Activated naive CD8-positive, alpha-beta T cell treated with anti-CD3 and anti-CD28 coated beads, Interleukin-2, amount 50 U/mL, for 24 hours (primary cell): ENCODE data around the gene CCS.
A peak's percentile ranks its signal among the peaks of the same experiment; 100 is the strongest.
"Not testable (repeated sequence)": the region's sequence is repeated elsewhere in the genome, so short reads cannot be mapped to it uniquely, and the experiment has no call there.

Source experiments
- ATAC-seq: fragments of 150-1000 bp; cut with Tn5 transposase; one replicate; pipeline ENCODE4 v1.10.0; 2021
- DNase-seq: peaks from one replicate; pipeline ENCODE4 v3.0.0; 2021
- H3K27ac Mint-ChIP-seq: one replicate; pipeline ENCODE4 v1.8.0; 2021; ENCODE audit warnings: mild to moderate bottlenecking, mixed read lengths
- H3K27me3 Mint-ChIP-seq: one replicate; pipeline ENCODE4 v1.8.0; 2021; ENCODE audit warnings: mixed read lengths
- H3K36me3 Mint-ChIP-seq: one replicate; pipeline ENCODE4 v1.8.0; 2021; ENCODE audit warnings: low read depth, mixed read lengths
- H3K4me1 Mint-ChIP-seq: one replicate; pipeline ENCODE4 v1.8.0; 2021; ENCODE audit warnings: mixed read lengths
- H3K4me3 Mint-ChIP-seq: one replicate; pipeline ENCODE4 v1.8.0; 2021; ENCODE audit warnings: mild to moderate bottlenecking, moderate library complexity, mixed read lengths
- H3K9me3 Mint-ChIP-seq: one replicate; pipeline ENCODE4 v1.8.0; 2021; ENCODE audit warnings: mixed read lengths

The CCS gene

DNA sequence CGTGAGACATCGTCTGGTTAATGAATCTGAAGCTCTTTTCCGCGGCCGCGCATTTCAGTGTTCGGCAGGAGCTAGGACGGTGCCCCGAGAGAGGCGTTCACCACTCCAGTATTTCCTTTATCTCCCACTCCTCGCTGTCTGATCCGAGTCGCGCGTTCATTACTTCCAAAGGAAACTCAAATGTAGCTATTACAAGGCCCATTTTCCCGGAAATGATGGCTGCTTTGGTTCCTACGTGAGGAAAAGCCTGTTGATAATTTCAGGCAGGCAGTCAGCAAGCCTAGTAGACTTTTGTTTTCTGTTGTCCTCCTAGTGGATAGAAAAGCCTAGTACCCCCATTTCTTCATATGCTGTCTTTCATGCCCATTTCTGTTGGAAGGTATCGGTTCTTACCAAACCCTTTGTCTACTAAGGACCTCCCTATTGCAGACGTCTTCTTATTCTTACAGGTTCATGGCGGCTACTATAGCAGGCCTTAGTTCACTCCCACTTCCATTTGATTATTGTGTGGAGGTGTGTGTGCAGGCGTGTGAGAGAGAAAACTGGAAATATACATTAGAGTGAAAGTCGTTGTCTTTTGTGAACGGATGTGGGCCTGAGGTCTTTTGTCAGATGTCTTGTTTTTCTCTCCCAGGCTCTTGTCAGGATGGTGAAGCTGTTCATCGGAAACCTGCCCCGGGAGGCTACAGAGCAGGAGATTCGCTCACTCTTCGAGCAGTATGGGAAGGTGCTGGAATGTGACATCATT is 46.3 kb downstream of the CCS start:
- Mint-ChIP-seq H3K4me1 (peaks cover 76% of the 10 kb centered on the region), H3K27ac (peak overlapping the region; percentile 93), H3K36me3 (peaks cover 74% of the 10 kb centered on the region), H3K4me3 (peak overlapping the region; percentile 85), H3K9me3 (no peaks in the 10 kb centered on the region), H3K27me3 (no peaks in the 10 kb centered on the region)
- ATAC-seq: no peak
- no peak for DNase-seq

DNA sequence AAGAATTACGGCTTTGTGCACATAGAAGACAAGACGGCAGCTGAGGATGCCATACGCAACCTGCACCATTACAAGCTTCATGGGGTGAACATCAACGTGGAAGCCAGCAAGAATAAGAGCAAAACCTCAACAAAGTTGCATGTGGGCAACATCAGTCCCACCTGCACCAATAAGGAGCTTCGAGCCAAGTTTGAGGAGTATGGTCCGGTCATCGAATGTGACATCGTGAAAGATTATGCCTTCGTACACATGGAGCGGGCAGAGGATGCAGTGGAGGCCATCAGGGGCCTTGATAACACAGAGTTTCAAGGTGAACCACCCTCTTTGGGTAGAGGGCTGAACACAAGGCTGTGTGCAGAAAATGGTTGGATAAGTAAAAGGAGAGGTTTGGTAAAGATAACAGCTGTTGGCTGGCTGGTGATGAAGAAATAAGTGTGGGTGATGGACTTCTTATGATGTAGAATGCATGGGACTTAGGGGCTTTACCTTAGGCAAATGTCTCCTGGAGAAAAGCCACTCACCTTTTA is 46.9 kb downstream of the CCS start:
- H3K9me3 Mint-ChIP-seq, H3K27me3 Mint-ChIP-seq, DNase-seq, ATAC-seq: not testable (repeated sequence)
- H3K36me3 Mint-ChIP-seq: peaks cover 75% of the 10 kb centered on the region
- peak overlapping the region; percentile 85 for H3K4me3 Mint-ChIP-seq
- peaks cover 77% of the 10 kb centered on the region for H3K4me1 Mint-ChIP-seq
- peak overlapping the region; percentile 93 for H3K27ac Mint-ChIP-seq

DNA sequence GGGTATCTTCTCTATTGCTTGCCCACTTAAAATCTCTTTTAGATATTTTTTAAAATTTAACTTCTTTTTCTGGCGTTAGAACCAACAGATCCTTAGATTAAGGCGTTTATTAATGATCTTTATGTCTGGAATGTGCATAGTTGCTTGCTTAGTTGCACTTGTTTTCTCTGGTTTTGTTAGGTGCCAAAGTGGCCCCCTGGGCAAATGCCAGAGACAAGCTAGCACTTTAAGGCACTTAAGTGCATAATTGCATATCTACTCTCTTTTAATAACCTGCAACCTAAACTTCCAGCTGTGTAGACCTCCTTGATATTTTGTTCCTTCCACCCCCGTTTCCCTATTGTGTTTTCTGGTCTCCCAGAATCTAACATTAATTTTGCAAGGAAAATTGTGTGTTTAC is 48.8 kb downstream of the CCS start:
- no peak for DNase-seq
- H3K27ac Mint-ChIP-seq: peak overlapping the region; percentile 87
- H3K4me3 Mint-ChIP-seq: peak overlapping the region; percentile 85
- H3K9me3 Mint-ChIP-seq: no peaks in the 10 kb centered on the region
- H3K4me1 Mint-ChIP-seq: peaks cover 88% of the 10 kb centered on the region
- H3K27me3 Mint-ChIP-seq: no peaks in the 10 kb centered on the region
- no peak for ATAC-seq
- H3K36me3 Mint-ChIP-seq: peaks cover 91% of the 10 kb centered on the region

DNA sequence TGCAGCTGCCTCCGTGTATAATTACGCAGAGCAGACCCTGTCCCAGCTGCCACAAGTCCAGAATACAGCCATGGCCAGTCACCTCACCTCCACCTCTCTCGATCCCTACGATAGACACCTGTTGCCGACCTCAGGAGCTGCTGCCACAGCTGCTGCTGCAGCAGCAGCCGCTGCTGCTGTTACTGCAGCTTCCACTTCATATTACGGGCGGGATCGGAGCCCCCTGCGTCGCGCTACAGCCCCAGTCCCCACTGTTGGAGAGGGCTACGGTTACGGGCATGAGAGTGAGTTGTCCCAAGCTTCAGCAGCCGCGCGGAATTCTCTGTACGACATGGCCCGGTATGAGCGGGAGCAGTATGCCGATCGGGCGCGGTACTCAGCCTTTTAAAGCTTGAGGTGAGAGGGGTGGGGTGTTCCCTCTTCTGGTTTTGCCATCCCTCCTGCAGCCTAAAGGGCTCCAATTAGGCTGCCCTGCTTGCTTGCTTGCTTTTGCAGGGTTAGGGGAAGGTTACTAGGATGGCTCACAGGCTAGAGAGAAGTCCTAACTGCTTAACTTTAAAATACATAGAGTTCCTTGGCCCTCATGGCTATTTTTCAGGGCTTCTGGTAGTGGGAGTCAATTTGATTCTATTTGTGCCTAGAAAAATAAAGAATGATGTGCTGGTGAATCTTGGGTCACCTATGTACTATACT is 50.9 kb downstream of the CCS start:
- DNase-seq: no peak
- H3K9me3 Mint-ChIP-seq: no peaks in the 10 kb centered on the region
- H3K4me3 Mint-ChIP-seq: peak overlapping the region; percentile 85
- peaks cover 91% of the 10 kb centered on the region for H3K36me3 Mint-ChIP-seq
- no peaks in the 10 kb centered on the region for H3K27me3 Mint-ChIP-seq
- peak overlapping the region; percentile 64 for H3K27ac Mint-ChIP-seq
- peaks cover 88% of the 10 kb centered on the region for H3K4me1 Mint-ChIP-seq
- no peak for ATAC-seq

DNA sequence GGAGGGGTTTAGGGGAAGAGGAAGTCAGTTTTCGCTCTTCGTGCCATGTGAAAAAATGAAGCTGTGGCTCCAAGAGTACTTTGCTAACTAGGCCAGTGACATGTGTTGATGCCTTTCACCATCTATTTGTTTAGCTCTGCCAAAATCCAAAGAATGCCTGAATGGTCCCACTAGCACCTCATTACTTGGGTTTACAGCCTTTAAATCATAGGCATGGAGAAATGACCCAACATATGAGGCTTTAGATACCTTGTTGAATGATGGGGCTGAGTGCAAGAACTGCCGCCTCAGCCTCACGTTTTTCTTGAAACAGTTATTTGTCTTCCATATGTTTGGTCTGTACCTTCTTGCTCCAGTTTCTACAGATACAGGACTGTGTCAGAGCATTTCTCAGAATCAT is 53.8 kb downstream of the CCS start:
- Mint-ChIP-seq H3K36me3 (peaks cover 81% of the 10 kb centered on the region), H3K9me3 (no peaks in the 10 kb centered on the region), H3K27me3 (no peaks in the 10 kb centered on the region), H3K27ac (peak overlapping the region; percentile 13), H3K4me3 (no peak overlapping the region), H3K4me1 (peaks cover 85% of the 10 kb centered on the region)
- ATAC-seq (no peak), DNase-seq (no peak)

DNA sequence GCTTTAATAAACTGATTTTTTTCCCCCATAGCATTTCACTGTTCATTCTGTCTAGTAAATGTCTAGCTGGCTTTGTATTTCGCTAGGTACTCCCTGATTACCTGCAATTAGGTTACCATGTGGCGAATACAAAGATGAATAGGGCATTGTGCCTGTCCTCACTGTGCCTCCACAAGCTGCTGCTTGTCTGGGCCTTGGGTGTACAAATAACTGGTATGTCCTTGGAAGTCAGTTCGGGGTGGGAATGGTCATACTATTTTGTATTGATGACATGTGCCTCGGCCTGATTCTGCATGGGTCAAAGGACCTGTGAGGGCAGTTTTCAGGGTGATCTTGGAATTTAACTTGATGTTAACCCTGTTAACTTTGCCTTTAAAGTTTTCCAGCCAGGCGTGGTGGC is 56.9 kb downstream of the CCS start:
- Mint-ChIP-seq H3K4me3 (no peak overlapping the region), H3K27me3 (no peaks in the 10 kb centered on the region), H3K36me3 (peaks cover 60% of the 10 kb centered on the region), H3K27ac (peak overlapping the region; percentile 39), H3K4me1 (peaks cover 64% of the 10 kb centered on the region), H3K9me3 (no peaks in the 10 kb centered on the region)
- ATAC-seq (no peak), DNase-seq (no peak)

DNA sequence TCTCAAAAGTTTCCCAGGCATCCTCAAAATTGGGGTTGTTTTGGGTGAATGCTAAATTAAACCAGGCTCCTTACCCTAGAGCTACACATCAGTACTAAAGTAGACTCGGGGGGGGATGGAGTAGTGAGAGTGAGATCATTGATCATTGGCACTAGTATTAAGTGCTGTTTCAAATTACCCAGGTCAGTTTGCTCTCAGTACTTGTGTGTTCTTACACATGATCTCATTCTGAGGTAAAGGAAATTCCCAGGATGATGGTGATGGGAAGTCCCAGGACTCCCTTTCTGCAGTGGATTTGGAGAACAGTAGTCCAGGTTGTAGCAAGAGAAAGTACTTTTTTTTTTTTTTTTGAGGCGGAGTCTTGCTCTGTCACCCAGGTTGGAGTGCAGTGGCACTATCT is 58.0 kb downstream of the CCS start:
- peaks cover 53% of the 10 kb centered on the region for H3K36me3 Mint-ChIP-seq
- no peaks in the 10 kb centered on the region for H3K27me3 Mint-ChIP-seq
- H3K4me1 Mint-ChIP-seq: peaks cover 56% of the 10 kb centered on the region
- H3K4me3 Mint-ChIP-seq: no peak overlapping the region
- no peaks in the 10 kb centered on the region for H3K9me3 Mint-ChIP-seq
- ATAC-seq (peak; percentile 45), DNase-seq (no peak)
- peak overlapping the region; percentile 13 for H3K27ac Mint-ChIP-seq

DNA sequence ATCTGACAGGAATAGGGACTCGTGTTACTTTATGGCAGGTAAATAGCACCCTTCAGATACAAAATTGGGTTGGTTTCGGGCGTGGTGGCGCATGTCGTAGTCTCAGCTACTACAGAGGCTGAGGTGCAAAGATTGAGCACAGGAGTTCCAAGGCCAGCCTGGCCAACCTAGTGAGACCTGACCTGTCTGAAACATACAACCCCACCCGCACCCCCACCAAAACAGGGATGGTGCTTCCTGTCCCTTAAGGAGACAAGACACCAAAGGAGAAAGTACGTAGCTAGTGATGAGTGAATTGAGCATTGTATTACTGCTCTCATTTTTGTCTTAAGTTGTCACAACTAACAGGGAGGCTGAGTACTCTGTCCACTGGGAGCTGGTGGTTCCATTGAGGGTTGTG is 59.7 kb downstream of the CCS start:
- ATAC-seq (no peak), DNase-seq (no peak)
- Mint-ChIP-seq H3K9me3 (no peaks in the 10 kb centered on the region), H3K27me3 (no peaks in the 10 kb centered on the region), H3K36me3 (peaks cover 39% of the 10 kb centered on the region), H3K27ac (peak overlapping the region; percentile 54), H3K4me1 (peaks cover 39% of the 10 kb centered on the region), H3K4me3 (no peak overlapping the region)

DNA sequence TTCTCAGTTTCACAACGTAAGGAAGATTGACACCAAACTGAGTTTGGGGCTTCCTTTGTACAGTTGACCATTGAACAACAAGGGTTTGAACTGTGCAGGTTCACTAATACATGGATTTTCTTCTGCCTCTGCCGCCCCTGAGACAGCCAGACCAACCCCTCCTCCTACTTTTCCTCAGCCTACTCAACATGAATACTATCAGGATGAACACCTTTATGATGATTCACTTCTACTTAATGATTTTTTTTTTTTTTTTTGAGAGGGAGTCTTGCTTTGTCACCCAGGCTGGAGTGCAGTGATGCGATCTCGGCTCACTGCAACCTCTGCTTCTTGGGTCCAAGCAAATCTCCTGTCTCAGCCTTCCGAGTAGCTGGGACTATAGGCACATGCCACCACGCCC is 60.1 kb downstream of the CCS start:
- ATAC-seq (peak; percentile 13), DNase-seq (no peak)
- H3K27me3 Mint-ChIP-seq: no peaks in the 10 kb centered on the region
- H3K4me3 Mint-ChIP-seq: no peak overlapping the region
- H3K36me3 Mint-ChIP-seq: peaks cover 40% of the 10 kb centered on the region
- peaks cover 37% of the 10 kb centered on the region for H3K4me1 Mint-ChIP-seq
- no peaks in the 10 kb centered on the region for H3K9me3 Mint-ChIP-seq
- H3K27ac Mint-ChIP-seq: peak overlapping the region; percentile 54
